ENCODE results near the gene MLLT6.

MLLT6 gene

DNA sequence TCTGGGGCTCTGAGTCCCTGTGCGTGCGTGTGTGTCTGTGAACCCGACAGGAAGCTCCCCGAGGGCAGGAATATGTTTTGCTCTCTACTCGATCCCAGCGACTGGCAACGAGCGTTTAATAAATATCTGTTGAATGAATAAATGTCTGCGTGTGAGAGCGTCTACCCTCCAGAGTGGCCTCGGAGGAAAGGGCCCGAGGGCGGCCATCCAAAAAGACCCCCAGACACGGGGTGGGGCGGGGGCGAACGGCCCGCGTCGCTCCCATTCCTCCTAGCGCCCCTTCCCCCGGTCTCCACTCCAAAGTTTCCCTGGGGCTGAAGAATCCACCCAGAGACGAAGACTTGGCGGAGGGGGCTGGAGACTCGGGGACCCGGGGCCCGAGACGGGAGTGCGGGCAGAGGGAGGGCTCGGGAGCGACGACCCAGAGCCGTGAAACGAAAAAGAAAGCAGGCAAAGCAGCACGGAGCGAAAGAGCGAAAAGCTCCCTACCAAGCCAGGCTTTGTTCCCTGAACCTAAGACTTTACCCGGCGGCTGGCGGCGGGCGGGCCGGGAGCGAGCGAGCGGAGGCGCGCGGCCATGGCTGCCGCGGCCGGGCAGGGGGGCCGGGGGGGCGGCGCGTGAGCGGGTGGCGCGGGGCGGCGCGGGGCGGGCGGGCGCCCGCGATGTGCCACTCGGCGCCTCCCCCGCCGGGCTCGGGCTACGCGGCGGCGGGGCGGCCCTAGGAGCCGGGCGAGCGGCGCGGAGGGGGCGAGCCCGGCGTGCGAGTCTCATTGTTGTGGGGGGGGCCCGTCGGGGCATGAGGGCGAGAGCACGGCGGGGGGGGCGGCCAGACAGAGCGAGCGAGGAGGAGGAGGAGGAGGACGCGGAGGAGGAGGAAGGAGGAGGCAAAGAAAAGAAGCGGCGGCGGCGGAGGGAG, at the start of gene MLLT6:
TSS of gene MLLT6 (plus strand) at position 668 of the 917 bp plus-strand sequence. CDS start 360 bp downstream, outside the sequence.
- peak; percentile 84 for DNase-seq

DNA sequence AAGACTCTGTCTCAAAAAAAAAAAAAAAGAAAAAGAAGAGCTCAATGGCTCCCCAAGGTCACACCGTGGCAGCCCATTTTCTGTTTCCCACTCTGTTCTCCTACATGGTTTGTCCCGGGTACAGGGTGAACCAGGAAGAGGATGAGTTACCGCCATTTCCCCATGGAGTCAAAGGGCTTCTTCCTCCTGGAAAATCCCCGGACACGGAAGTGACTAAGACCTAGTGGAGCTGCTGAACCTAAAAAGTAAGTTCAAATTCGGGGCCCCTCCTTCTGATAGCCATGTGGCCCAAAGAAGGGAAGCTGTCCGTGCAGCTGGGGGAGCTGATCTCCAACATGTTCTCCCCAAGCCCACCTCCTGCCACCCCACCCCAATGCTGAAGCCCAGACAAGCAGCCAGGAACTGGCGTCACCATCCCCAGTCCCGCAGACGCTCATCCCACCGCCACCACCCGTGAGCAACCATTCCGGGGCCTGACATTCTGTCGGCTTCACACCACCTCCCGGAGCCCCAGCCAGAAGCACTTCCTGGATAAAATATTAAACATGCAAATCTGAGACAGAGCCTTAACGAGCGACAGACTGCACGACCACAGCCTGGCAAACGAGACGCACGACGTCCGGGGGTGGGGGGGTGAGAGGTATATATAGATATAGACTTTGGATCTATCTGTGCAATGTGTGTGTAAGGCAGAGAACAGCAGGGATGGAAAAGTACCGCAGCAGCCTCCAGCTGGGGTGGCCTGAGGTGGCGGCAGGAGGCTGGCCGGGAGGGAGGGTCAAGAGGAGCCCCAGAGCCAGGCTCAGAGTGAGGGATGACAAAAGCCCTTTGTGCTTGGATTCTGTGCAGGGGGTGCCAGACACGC, 47.9 kb upstream of the MLLT6 start:
- no peak for DNase-seq

DNA sequence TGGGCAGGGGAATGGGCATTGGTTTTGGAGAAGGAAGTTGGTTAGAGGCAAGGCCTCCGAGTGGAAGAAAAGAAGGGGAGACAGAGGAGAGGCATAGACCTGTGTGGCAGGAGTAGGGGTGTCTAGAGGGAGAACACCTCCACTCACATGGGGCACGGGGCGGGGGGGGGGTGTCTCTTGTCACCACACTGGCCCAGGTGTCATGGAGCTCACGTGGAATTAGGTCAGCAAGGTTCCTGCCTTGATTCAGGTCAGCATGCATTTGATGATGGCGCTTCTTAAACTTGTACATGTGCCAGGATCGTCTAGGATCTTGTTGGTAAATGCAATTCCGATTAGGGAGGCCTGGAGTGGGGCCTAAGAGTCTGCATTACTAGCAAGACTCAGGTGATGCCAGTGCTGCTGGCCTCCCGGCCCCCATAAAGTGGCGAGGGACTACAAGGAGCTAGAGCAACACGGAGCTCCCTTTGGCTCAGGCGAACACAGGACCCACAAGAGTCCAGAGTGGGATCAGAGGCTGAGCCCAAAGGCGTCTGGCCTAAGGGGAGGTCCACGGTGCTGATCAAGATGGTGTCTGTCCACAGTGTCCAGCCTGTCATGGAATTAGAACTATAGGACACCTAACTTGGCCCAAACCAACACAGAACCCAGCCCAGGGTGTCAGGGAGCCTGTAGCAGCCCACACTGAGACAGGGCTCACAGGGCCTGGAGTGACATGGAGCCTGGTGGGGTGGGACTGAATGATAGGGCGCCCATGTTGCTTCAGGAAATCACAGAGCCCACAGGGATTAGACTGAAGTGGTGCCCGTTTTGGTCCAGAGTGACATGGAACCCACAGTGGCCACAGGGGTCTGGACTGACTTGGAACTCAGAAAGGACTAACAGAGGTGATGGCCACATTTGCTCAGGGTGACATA, 47.0 kb upstream of the MLLT6 start:
- DNase-seq, result no peak

DNA sequence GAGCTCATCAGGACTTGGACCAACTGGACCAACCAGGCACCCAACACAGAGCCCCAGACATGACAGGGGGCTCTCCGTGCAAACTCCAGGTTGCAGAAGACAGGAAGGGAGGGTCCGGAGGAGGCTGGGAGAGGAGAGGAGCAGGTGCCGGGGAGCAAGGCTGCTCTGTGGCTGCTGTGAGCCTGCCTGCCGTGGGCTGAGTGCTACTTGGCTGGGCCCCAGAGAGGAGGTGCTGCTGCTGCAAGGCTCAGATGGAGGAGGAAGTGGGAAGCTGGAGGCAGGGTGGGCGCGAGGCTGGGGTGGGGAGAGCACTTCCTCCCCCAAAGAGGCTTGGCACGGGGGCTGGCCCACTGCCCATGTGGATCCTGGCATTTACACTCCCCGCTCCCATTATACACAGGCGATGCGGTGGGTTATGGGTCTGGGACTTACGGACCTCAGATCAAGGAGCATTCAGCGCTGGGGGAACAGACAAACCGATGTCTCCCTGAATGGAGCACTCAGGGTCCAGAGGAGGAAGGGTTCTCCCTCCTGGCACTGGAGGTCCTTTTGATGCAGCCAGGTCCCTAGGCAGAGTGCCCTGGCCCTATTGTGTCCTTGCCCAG, 46.2 kb upstream of the MLLT6 start:
- DNase-seq, result no peak

DNA sequence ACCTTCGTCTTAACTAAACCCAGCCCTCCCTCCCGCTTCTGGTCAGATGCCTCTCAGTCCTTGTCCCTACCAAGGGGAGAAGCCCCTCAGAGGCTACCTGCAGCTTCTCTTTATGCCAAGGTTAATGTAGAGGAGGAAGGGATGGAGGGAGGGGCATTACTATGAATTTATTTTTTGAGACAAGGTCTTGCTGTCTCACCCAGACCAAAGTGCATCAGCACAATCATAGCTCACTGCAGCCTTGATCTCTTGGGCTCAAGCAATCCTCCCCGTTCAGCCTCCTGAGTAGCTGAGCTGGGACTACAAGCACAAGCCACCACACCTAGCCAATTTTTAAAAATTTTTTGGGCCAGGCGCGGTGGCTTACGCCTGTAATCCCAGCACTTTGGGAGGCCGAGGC, 45.7 kb upstream of the MLLT6 start:
- no peak for DNase-seq

DNA sequence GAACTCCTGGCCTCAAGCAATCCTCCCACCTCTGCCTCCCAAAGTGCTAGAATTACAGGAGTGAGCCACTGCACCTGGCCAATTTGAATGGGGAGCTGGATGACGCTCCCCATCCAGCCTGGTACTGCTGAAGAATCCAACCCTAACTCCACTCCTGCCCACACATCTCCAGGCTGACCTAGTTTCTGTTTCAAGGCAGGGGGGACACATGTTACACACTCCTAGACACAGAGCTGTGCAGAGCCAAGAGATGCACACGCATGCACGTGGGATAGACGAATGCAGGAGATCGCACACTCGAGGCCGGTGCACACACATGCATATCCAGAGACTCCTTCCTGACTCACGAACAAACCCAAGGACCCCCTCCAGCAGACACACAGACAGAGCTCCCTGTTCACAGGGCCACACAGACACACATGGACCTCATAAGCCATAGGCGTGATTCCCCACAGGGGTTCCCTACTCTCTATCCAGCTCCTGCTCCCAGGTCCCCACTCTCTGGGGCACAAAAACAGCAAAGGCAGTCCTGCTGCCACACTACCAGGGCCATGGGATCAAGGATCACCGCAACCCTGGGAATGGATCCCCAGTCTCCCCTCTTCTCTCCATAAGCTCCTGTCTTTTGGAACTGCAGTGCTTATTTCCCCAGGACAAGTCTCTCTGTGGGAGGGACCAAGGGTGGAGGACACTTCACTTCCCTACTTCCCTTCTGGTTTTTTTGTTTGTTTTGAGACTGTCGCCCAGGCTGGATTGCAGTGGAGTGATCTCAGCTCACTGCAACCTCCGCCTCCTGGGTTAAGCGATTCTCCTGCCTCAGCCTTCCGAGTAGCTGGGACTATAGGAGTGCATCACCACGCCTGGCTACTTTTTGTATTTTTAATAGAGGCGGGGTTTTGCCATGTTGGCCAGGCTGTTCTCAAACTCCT, 44.7 kb upstream of the MLLT6 start:
- no peak for DNase-seq

DNA sequence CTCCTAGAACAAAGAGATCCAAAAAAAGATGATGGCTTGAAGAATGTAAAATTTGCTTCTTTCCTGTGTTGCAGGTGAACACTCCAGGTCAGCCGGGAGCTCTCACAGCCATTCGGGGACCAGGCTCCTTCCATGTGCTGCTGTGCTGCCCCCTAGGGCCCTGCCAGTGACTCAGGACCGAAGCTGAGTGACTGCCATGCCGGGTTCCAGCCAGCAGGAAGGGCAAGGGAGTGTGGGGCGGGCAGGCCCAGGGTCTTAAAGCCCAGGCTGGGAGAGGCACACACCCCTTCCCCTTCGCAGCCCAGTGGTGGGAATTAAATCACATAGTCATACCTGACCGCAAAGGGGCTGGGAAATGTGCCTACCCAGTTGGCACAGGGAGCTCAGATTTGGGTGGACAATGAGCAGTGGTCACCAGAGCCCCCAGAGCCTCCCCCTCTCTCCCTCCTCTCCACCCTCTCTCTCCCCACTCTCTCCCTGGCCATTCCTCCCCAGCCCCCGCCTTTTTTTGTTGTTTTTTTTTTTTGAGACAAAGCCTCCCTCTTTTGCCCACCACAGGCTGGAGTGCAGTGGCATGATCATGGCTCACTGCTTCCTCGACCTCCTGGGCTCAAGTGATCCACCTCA, 41.8 kb upstream of the MLLT6 start:
- DNase-seq, result peak; percentile 41

DNA sequence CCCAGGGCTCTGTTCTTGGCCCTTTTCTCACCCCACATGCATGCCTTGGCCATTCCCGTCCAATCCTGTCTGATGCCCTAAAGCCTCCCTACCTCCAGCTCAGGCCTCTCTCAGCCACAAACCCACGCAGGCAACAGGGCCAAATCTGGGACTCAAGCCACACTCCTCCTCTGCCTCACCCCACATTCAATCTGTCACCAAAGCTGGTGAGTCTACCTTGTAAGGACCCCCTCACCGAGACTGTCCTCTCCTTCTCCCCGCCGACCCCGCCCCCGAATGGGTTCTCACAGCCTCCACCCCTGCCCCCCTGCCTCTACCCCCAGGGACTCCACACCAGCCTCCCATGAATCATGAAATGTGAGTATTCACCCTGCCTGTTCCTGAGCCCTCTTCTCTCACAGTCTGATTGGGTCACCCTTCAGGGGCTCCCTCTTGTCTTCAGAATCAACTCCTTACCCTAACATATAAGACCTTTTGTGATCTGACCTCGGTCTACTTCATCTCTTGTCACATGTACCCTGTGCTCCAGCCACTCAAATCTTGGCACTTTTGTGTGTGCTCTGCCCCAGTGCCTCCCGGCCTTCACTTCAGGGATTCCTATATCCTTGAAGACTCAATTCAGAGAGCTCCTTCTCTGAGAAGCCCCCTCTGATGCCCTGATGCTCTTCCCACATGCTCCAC, 41.0 kb upstream of the MLLT6 start:
- no peak for DNase-seq

DNA sequence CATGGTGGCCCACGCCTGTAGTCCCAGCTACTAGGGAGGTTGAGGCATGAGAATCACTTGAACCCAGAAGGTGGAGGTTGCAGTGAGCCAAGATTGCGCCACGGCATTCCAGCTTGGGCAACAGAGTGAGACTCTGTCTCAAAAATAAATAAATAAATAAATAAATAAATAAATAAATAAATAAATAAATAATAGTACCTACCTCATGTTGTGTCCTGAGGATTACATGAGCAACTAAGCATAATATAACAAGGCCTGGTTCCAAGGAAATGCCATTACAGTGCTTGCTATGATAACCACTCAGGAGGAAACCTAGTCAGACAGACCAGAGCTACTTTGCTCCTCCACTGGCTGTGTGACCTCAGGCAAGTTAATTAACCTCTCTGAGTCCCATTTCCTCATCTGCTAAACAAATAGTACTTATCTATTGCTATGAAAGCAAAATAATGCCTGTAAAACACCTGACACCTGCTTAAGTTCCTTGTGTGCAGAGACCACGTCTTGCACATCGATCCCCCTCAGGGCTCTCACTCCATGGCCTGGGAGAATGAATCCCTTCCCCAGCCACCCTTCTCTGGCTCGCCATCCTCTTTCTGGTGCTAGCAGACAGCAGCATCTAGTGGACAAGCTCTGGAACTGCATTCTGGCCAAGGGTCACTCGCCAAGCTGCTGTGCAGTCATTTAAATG, 37.8 kb upstream of the MLLT6 start:
- DNase-seq, result peak; percentile 53

DNA sequence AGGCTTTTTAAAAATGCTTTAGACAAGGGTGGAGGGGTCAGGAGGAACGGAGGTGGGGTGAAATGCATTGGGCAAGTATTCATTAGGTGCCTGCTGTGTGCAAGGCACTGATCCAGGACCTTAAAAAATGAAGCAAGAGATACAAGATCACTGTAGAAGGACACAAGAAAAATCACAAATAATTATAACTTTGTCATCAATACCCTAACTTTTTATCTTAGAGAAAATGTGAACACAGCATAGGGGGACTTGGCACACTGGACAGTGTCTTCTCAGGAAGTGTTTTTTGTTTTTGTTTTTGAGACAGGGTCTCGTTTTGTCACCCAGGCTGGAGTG, 37.3 kb upstream of the MLLT6 start:
- DNase-seq, result no peak

DNA sequence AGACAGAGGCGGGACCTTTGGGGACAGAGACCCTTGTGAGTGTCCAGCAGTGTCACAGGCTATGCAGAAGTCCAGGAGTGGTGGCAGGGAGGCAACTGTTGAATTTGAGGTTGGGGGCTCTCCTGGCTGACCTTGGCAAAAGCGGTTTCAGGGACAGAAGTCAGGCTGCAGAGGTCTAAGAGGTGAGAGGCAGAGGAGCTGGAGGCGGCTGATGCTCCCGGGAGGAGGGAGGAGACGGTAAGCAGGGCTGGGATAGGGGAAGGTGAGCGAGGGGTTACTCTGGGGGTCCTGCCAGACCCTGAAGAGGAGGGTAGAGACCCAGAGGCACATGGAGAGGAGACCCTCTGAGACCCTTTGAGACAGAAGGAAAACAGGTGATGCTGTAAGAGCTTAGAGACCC, 35.6 kb upstream of the MLLT6 start:
- DNase-seq, result no peak

DNA sequence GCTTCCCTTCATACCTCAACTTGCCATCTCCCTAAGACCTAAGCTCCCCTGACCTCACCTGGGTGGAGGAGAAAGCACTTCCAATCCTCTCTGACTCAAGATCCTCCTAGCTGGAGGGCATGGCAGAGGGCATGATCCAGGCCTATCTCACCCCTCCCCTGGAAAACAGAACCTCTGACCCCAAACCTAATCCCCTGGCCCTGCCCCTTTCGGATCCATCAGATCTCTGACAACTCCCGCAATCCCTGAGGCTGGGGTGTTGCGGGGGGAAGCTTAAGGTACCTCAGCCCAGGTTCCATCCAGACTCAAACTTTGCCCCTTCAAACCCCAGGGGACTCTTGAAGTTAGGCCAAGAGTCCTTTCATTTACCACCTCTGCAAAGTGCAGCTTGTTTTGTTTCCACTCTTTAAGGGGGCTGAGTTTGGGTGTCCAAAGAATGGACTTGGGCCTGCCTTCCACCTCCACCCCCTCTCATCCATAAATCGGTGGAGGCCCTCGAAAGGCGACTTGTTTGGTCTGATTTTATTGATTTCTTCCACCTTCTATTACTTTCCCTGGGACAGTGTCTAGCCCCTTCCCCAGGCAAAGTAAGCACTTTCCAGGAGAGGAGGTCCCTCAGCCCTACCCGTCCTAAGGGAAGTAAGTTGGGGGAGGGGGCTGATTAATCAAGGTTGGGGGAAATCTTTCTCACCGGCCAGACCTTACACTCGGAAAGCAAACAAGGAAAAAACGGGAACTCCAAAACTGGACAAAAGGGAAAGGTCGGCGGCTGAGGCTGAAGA, 32.9 kb upstream of the MLLT6 start:
- no peak for DNase-seq

DNA sequence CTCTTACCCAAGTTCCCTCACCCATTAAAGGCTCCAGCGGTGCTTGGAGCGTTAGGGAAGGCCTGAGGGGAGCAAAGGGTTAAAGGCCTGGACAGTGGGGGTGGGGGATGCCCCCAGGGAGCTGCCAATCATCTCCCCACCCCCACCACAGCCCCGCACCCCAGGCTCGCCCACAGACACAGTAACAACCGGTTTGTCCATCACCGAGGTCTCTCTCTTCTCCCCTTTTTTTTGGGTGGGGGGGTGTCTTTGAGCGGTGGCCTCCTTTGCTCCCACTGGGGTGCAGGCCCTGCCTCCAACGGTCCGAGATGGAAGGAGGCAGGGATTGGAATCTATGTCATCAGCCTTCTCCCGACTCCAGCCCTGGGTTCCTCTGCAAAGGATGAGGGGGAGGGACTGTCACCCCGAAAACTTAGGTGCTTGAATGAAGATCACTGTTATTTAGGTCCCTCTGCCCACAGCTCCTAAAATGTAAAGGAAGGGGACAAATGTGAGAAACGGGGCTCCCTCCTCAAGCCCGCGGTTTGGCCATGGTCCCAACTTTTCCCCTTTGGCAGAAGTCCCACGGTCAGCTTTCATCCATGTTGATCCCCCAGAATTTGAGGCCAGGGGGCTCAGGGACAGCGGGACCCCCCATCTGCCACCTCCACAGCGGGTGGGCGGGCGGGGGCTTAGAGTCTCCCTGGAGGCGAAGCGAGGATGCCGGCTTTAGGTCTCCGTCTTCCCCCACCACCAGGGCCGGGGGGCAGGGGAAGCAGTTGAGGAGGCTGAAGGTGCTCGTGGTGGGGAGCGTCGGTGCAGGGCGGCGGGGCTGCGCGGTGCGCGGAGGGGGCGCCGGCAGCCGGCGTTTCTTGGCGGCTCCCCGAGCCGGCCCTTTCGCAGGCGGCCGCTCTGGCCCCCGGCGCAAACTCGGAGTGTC, 32.0 kb upstream of the MLLT6 start:
- peak; percentile 29 for DNase-seq

DNA sequence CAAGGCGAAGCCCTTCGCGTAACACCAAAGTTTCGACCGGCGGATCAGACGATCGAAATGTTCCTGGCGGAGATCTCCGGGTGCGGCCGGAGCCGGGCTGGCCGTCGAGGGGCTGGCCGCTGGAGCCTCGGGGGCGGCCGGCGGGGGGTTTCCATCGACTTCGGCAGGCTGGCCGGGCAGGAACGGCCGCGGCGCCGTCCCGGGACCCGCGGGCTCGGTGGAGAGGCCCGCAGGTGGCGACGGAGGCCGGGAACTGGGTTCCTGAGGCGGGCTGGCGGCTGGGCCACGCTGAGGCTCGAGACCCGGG, 31.4 kb upstream of the MLLT6 start:
- DNase-seq, result no peak

DNA sequence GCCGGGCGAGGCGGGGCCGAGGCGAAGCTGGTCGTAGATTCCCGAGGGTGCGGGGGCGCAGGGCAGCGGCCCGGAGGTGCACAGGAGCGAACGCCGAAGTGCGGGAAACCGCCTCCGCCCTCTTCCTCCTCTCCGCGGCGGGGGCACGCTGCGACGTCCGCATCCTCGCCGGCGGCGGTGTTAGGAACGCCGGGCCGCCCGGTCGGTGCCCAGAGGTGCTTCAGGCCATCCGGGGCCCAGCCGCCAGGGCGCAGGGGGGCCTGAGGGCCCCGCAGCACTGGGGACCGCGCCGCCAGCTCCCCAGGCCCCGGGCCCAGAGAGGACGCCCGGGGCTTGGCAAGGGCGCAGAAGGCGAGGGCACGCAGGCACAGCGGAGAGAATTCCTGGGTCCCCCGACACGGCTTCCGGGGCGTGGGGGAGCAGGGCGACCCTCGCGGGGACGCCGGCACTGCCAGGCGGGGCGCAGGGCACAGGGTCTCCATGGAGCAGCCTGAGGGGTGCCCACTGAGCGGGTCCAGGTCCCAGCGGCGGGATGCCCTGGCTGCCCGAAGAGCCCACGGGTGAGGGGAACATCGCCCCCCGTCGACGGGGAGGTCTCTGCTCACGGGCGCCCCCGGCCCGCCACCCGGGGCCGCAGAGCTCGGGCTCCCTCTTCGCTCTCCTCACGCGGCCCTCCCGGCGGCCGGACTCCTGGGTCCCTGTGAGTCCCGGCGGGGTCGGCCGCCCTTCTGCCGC, 30.9 kb upstream of the MLLT6 start:
- peak; percentile 53 for DNase-seq

DNA sequence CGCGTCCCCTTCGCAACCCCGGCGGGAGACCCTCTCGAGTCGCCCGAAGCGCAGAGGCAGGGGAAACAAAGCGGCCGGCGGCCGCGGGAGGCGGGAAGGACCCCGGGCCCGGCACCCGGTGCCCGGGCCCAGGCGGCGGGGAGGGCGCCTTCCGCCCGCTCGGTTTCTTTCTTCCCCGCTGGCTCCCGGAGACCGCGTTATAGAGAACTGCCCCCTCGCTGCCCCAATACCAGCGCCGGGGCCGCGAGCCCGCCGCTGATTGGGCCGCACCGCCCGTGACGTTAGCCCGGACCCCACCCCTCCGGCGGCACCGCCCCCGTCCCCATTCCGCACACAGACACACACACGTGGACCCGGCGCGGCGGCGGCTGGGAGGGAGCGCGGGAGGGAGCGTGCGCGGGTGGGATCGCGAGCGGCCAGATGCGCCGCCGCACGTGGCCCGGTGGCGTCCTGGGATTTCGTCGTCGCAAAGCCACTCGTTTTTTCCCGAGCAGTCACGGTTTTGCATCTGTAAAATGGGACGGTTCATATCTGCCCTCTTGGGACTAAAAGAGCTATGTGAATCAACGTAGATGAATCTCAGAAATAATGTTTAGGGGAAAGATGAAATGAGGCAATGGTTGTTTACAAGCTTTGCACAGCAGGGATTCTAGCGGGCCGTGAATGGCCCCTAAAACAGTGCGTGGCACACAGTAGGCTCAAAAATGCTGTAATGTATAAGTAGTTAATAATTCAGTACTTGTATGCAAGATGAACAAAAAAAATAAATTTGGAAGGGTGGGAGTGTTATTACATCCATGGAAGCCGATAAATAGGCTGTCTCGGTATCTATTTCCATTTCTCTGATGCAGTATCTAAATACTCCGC, 30.1 kb upstream of the MLLT6 start, which contains the start of gene EPOP:
TSS of gene EPOP (minus strand) at position 209 of the 867 bp plus-strand sequence. CDS start 462 bp downstream, outside the sequence.
- DNase-seq, result peak; percentile 88

All from activated T-cell treated with anti-CD3 and anti-CD28 coated beads, Interleukin-2, amount 50 U/mL, for 1 hour (primary cell).